GM19043 (cell line): ENCODE data around the gene KRTAP1-5.
"Not testable (repeated sequence)": the region's sequence is repeated elsewhere in the genome, so short reads cannot be mapped to it uniquely, and the experiment has no call there.

ENCODE experiments used
- ATAC-seq: cut with Tn5 transposase; IDR thresholded peaks from one replicate; pipeline ENCODE4 v1.9.1; 2021; ENCODE audit warnings: low read depth; ENCODE audit not compliant: unreplicated experiment

The KRTAP1-5 gene

GRCh38 chr17:41026715-41027471 lies at the start of gene KRTAP1-5:
Gene KRTAP1-5 (minus strand): TSS chr17:41027208. CDS start chr17:41027155, 53 bp downstream.
- no peak for ATAC-seq

- ATAC-seq = no peak
Observed at GRCh38 chr17:41076788-41077187, 49.8 kb upstream of the KRTAP1-5 start.

GRCh38 chr17:41073676-41074075 lies 46.7 kb upstream of the KRTAP1-5 start:
- no peak for ATAC-seq

GRCh38 chr17:41071606-41072360 lies 44.8 kb upstream of the KRTAP1-5 start:
- ATAC-seq = no peak

- no peak for ATAC-seq
Observed at GRCh38 chr17:41069031-41069430, 42.0 kb upstream of the KRTAP1-5 start.

- no peak for ATAC-seq
Observed at GRCh38 chr17:41067281-41067680, 40.3 kb upstream of the KRTAP1-5 start.

- no peak for ATAC-seq
Observed at GRCh38 chr17:41065829-41066624, 39.0 kb upstream of the KRTAP1-5 start, which contains the start of gene KRTAP2-4. Gene KRTAP2-4 (minus strand): TSS chr17:41065879. CDS start chr17:41065845, 34 bp downstream.

- ATAC-seq = not testable (repeated sequence)
Observed at GRCh38 chr17:41065016-41065689, 38.1 kb upstream of the KRTAP1-5 start.

- ATAC-seq = no peak
Observed at GRCh38 chr17:41064301-41064700, 37.3 kb upstream of the KRTAP1-5 start.

GRCh38 chr17:41063449-41063848 lies 36.4 kb upstream of the KRTAP1-5 start:
- no peak for ATAC-seq

- ATAC-seq = no peak
Observed at GRCh38 chr17:41061964-41062363, 35.0 kb upstream of the KRTAP1-5 start.

- ATAC-seq = no peak
Observed at GRCh38 chr17:41060052-41060604, 33.1 kb upstream of the KRTAP1-5 start, which contains the start of gene KRTAP2-3. Gene KRTAP2-3 (minus strand): TSS chr17:41060114. CDS start chr17:41060050, 64 bp downstream.

- ATAC-seq = not testable (repeated sequence)
Observed at GRCh38 chr17:41059276-41060051, 32.5 kb upstream of the KRTAP1-5 start.

GRCh38 chr17:41058741-41059140 lies 31.7 kb upstream of the KRTAP1-5 start:
- ATAC-seq = no peak

GRCh38 chr17:41057547-41057946 lies 30.5 kb upstream of the KRTAP1-5 start:
- ATAC-seq = no peak

- not testable (repeated sequence) for ATAC-seq
Observed at GRCh38 chr17:41055130-41055529, 28.1 kb upstream of the KRTAP1-5 start, which contains the start of gene KRTAP2-2. Gene KRTAP2-2 (minus strand): TSS chr17:41055230. CDS start chr17:41055211, 19 bp downstream.

GRCh38 chr17:41054556-41054955 lies 27.5 kb upstream of the KRTAP1-5 start:
- ATAC-seq = not testable (repeated sequence)

- ATAC-seq = no peak
Observed at GRCh38 chr17:41054025-41054424, 27.0 kb upstream of the KRTAP1-5 start.

GRCh38 chr17:41052566-41052965 lies 25.6 kb upstream of the KRTAP1-5 start:
- ATAC-seq = no peak
